ENCODE measurements around the gene ERF.

ERF gene

GRCh38 chr19:42242069-42242511, 12.8 kb downstream of the ERF start:
- DNase-seq (ENCODE audit: low spot score) = no peak

- DNase-seq (ENCODE audit: low spot score) = no peak
Measured at GRCh38 chr19:42241279-42241678, 13.6 kb downstream of the ERF start.

- no peak for DNase-seq (ENCODE audit: low spot score)
Measured at GRCh38 chr19:42239544-42240220, 15.2 kb downstream of the ERF start.

GRCh38 chr19:42235181-42235580, 19.7 kb downstream of the ERF start:
- no peak for DNase-seq (ENCODE audit: low spot score)

- DNase-seq (ENCODE audit: low spot score) = no peak
Measured at GRCh38 chr19:42234364-42234763, 20.6 kb downstream of the ERF start.

GRCh38 chr19:42233678-42234292, 21.1 kb downstream of the ERF start:
- no peak for DNase-seq (ENCODE audit: low spot score)

- DNase-seq (ENCODE audit: low spot score) = no peak
Measured at GRCh38 chr19:42233106-42233505, 21.8 kb downstream of the ERF start.

- no peak for DNase-seq (ENCODE audit: low spot score)
Measured at GRCh38 chr19:42232435-42232834, 22.5 kb downstream of the ERF start.

- no peak for DNase-seq (ENCODE audit: low spot score)
Measured at GRCh38 chr19:42230571-42230970, 24.4 kb downstream of the ERF start.

GRCh38 chr19:42229855-42230351, 25.0 kb downstream of the ERF start:
- no peak for DNase-seq (ENCODE audit: low spot score)

- no peak for DNase-seq (ENCODE audit: low spot score)
Measured at GRCh38 chr19:42229301-42229854, 25.6 kb downstream of the ERF start.

GRCh38 chr19:42228641-42229040, 26.3 kb downstream of the ERF start:
- DNase-seq (ENCODE audit: low spot score) = no peak

- DNase-seq (ENCODE audit: low spot score) = no peak
Measured at GRCh38 chr19:42226886-42227285, 28.0 kb downstream of the ERF start.

GRCh38 chr19:42225718-42226292, 29.1 kb downstream of the ERF start:
- no peak for DNase-seq (ENCODE audit: low spot score)

- DNase-seq (ENCODE audit: low spot score) = no peak
Measured at GRCh38 chr19:42224940-42225717, 29.8 kb downstream of the ERF start.

- DNase-seq (ENCODE audit: low spot score) = no peak
Measured at GRCh38 chr19:42220751-42221097, 34.2 kb downstream of the ERF start.

- DNase-seq (ENCODE audit: low spot score) = peak; percentile 98
Measured at GRCh38 chr19:42219812-42220750, 34.8 kb downstream of the ERF start, which contains the start of gene ZNF526. ZNF526 (plus strand) TSS chr19:42220312; CDS start chr19:42224404, 4,092 bp downstream.

GRCh38 chr19:42217520-42218437, 37.1 kb downstream of the ERF start, which contains the start of gene DEDD2:
DEDD2 (minus strand) TSS chr19:42217677; CDS start chr19:42217007, 670 bp downstream.
- peak; percentile 96 for DNase-seq (ENCODE audit: low spot score)

GRCh38 chr19:42216653-42217519, 38.0 kb downstream of the ERF start:
- no peak for DNase-seq (ENCODE audit: low spot score)
